ENCODE data around the gene HPN.

The HPN gene

DNA sequence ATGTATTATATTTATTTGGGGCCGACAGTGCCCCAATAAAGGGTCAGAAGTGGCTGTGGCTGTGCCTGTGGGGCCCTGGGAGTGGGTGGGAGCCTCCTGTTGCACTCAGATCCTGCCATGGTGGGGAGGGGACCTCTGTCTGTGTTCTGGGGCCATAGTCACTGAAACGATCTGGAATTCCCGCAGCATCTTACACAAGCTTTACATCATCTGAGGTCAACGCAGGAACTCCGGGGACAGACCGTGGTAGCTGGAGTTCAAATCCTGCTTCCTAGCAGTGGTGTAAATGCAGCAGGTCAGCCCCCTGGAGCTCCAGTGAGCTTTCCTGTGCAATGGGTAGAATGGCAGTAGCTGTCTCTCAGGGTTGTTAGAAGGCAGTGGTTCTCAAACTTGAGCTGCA lies 15.1 kb upstream of the HPN start:
- TF ChIP-seq TAF1 (IDR thresholded peaks at IDR 0.05; ENCODE audit: low read depth) (no peak), TCF12 (IDR thresholded peaks at IDR 0.05; ENCODE audit: low read depth) (no peak), ZBTB7A (IDR thresholded peaks at IDR 0.05; ENCODE audit: low read depth) (no peak), FOXM1 (IDR thresholded peaks at IDR 0.05; ENCODE audit: borderline replicate concordance, low read depth) (no peak), RAD21 (IDR thresholded peaks at IDR 0.05; ENCODE audit: low read depth) (no peak), NFIC (IDR thresholded peaks at IDR 0.05) (no peak), EGR1 (IDR thresholded peaks at IDR 0.05) (no peak), CEBPB (IDR thresholded peaks at IDR 0.05) (no peak), EP300 (IDR thresholded peaks at IDR 0.05; ENCODE audit: borderline replicate concordance) (no peak), YY1 (IDR thresholded peaks at IDR 0.05; ENCODE audit: low read depth) (no peak), CREB1 (IDR thresholded peaks at IDR 0.05; ENCODE audit: low read depth) (no peak), TEAD4 (IDR thresholded peaks at IDR 0.05) (no peak)
- TF ChIP-seq, protein P1, sequence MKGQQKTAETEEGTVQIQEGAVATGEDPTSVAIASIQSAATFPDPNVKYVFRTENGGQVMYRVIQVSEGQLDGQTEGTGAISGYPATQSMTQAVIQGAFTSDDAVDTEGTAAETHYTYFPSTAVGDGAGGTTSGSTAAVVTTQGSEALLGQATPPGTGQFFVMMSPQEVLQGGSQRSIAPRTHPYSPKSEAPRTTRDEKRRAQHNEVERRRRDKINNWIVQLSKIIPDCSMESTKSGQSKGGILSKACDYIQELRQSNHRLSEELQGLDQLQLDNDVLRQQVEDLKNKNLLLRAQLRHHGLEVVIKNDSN (IDR thresholded peaks at IDR 0.05), result no peak
- TF ChIP-seq, protein P2, sequence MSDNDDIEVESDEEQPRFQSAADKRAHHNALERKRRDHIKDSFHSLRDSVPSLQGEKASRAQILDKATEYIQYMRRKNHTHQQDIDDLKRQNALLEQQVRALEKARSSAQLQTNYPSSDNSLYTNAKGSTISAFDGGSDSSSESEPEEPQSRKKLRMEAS (IDR thresholded peaks at IDR 0.05), result no peak
- TF ChIP-seq, protein P3, sequence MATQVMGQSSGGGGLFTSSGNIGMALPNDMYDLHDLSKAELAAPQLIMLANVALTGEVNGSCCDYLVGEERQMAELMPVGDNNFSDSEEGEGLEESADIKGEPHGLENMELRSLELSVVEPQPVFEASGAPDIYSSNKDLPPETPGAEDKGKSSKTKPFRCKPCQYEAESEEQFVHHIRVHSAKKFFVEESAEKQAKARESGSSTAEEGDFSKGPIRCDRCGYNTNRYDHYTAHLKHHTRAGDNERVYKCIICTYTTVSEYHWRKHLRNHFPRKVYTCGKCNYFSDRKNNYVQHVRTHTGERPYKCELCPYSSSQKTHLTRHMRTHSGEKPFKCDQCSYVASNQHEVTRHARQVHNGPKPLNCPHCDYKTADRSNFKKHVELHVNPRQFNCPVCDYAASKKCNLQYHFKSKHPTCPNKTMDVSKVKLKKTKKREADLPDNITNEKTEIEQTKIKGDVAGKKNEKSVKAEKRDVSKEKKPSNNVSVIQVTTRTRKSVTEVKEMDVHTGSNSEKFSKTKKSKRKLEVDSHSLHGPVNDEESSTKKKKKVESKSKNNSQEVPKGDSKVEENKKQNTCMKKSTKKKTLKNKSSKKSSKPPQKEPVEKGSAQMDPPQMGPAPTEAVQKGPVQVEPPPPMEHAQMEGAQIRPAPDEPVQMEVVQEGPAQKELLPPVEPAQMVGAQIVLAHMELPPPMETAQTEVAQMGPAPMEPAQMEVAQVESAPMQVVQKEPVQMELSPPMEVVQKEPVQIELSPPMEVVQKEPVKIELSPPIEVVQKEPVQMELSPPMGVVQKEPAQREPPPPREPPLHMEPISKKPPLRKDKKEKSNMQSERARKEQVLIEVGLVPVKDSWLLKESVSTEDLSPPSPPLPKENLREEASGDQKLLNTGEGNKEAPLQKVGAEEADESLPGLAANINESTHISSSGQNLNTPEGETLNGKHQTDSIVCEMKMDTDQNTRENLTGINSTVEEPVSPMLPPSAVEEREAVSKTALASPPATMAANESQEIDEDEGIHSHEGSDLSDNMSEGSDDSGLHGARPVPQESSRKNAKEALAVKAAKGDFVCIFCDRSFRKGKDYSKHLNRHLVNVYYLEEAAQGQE (IDR thresholded peaks at IDR 0.05; ENCODE audit: low read depth), result no peak

DNA sequence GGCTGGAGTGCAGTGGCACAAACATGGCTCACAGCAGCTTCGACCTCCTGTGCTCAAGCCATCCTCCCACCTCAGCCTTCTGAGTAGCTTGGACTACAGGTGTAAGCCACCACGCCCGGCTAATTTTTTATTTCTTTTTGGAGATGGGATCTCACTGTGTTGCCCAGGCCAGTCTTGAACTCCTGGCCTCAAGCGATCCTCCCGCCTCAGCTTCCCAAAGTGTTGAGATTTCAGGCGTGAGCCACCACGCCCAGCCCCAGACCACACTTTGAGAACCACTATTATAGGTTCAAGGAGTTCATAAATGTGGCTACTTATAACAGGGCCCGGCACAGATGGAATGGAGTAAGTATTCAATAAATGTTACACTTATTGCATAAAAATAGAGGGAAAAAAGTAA lies 14.5 kb upstream of the HPN start:
- no peak for TF ChIP-seq YY1 (IDR thresholded peaks at IDR 0.05; ENCODE audit: low read depth)
- TF ChIP-seq EGR1 (IDR thresholded peaks at IDR 0.05), result no peak
- no peak for TF ChIP-seq ZBTB7A (IDR thresholded peaks at IDR 0.05; ENCODE audit: low read depth)
- no peak for TF ChIP-seq TEAD4 (IDR thresholded peaks at IDR 0.05)
- no peak for TF ChIP-seq EP300 (IDR thresholded peaks at IDR 0.05; ENCODE audit: borderline replicate concordance)
- TF ChIP-seq, protein P3 (IDR thresholded peaks at IDR 0.05; ENCODE audit: low read depth), result no peak
- no peak for TF ChIP-seq TAF1 (IDR thresholded peaks at IDR 0.05; ENCODE audit: low read depth)
- no peak for TF ChIP-seq NFIC (IDR thresholded peaks at IDR 0.05)
- TF ChIP-seq, protein P2 (IDR thresholded peaks at IDR 0.05), result no peak
- TF ChIP-seq RAD21 (IDR thresholded peaks at IDR 0.05; ENCODE audit: low read depth), result no peak
- TF ChIP-seq, protein P1 (IDR thresholded peaks at IDR 0.05), result no peak
- TF ChIP-seq CEBPB (IDR thresholded peaks at IDR 0.05), result no peak
- no peak for TF ChIP-seq FOXM1 (IDR thresholded peaks at IDR 0.05; ENCODE audit: borderline replicate concordance, low read depth)
- no peak for TF ChIP-seq CREB1 (IDR thresholded peaks at IDR 0.05; ENCODE audit: low read depth)
- TF ChIP-seq TCF12 (IDR thresholded peaks at IDR 0.05; ENCODE audit: low read depth), result no peak

DNA sequence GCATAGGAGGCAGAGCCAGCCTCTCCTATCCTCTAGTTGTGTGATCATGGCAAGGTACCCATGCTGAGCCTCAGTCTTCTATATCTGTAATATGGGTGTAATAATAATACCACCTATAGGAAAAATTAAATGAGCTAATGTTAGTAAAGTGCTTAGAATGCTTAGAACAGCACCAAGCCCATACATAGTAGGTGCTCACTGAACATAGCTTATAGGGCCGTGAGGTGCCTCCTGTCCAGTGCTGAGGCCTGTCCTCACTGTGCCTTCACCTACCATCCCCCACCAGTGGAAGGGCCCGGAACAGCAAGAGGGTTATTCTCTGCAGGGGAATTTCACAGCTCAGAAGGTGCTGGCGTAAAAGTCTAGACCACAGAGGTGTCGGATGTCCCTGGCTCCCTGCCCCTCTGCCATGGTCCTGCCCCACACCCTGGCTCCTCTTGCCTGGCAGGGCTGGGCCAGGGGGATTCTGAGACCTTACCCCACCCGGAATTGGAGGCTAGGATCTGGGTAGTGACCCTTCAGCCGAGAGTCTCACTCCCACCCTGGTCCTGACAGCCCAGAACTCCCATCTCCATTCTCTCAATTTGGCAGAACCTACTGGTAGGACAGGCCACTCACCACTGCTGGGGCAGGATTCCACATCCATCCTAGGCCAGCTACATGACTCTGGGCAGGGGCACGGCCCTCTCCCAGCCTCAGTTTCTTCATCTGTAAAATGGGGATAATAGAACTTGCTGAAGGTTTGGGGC lies 13.5 kb upstream of the HPN start:
- TF ChIP-seq, protein P2 (IDR thresholded peaks at IDR 0.05), result no peak
- TF ChIP-seq TAF1 (IDR thresholded peaks at IDR 0.05; ENCODE audit: low read depth) (no peak), NFIC (IDR thresholded peaks at IDR 0.05) (0 out of 2 replicates have a peak, but pooled peaks have one; percentile 13)

DNA sequence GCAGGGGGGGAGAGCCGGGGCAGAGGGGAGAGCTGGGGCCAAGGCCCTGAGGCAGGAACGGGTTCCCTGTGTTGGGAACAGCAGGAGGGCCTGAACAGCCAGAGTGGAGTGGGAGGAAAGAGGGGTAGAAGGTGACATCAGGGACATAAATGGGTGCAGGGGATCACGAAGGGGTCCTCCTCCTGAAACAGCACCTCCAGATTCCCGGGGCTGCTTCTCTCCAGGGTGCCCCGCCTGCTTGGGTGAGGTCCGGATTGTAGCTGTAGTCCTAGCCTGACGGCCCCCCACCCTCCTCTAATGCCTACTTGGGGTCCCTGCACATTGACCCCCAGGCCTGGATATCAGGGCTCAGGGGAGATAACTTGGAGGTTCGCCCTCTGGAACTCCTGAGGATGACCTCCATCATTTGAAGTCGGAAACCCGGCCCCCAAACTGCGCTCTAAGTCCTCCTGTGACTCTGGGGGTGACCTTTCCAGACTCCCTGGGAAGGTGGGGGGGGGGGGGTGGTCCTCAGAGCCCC lies 11.7 kb upstream of the HPN start:
- TF ChIP-seq YY1 (IDR thresholded peaks at IDR 0.05; ENCODE audit: low read depth), result no peak
- TF ChIP-seq CREB1 (IDR thresholded peaks at IDR 0.05; ENCODE audit: low read depth), result no peak
- no peak for TF ChIP-seq EP300 (IDR thresholded peaks at IDR 0.05; ENCODE audit: borderline replicate concordance)
- no peak for TF ChIP-seq CEBPB (IDR thresholded peaks at IDR 0.05)
- TF ChIP-seq TAF1 (IDR thresholded peaks at IDR 0.05; ENCODE audit: low read depth), result no peak
- TF ChIP-seq ZBTB7A (IDR thresholded peaks at IDR 0.05; ENCODE audit: low read depth), result no peak
- TF ChIP-seq RAD21 (IDR thresholded peaks at IDR 0.05; ENCODE audit: low read depth), result no peak
- TF ChIP-seq TEAD4 (IDR thresholded peaks at IDR 0.05), result no peak
- TF ChIP-seq NFIC (IDR thresholded peaks at IDR 0.05), result no peak
- TF ChIP-seq, protein P3 (IDR thresholded peaks at IDR 0.05; ENCODE audit: low read depth), result no peak
- TF ChIP-seq, protein P1 (IDR thresholded peaks at IDR 0.05), result no peak
- no peak for TF ChIP-seq EGR1 (IDR thresholded peaks at IDR 0.05)
- TF ChIP-seq, protein P2 (IDR thresholded peaks at IDR 0.05), result no peak

All from Ishikawa (cell line).